ENCODE data around the gene ZNF511.

Gene ZNF511

GRCh38 chr10:133272301-133272963 lies 36.3 kb upstream of the ZNF511 start:
- H2BK5ac ChIP-seq (ENCODE audit: low read length), result no peak overlapping the region
- no peak overlapping the region for H2BK15ac ChIP-seq (replicated peaks; ENCODE audit: low read depth)
- H2BK120ac ChIP-seq (ENCODE audit: low read depth, low read length), result no peak overlapping the region
- no peak overlapping the region for H2AK5ac ChIP-seq (ENCODE audit: low read length)
- no peaks in the 10 kb centered on the region for H3K79me1 ChIP-seq (ENCODE audit: low read length)
- no peaks in the 10 kb centered on the region for H3K4me1 ChIP-seq (ENCODE audit: control insufficient read depth, low read depth, low read length)
- WGBS (ENCODE audit: extremely low coverage, insufficient coverage, low lambda C conversion rate), result no CpG with 5 or more reads among the region's 29 CpGs
- H3K56ac ChIP-seq (ENCODE audit: low read length), result no peak overlapping the region
- no peak overlapping the region for H3K4me2 ChIP-seq (ENCODE audit: low read length)
- no peak overlapping the region for H3K9ac ChIP-seq (ENCODE audit: low read length)
- H3K4ac ChIP-seq (ENCODE audit: low read depth, low read length), result no peak overlapping the region
- H4K8ac ChIP-seq (ENCODE audit: low read depth, low read length), result no peak overlapping the region
- H3K23ac ChIP-seq (ENCODE audit: low read length), result no peak overlapping the region
- no peaks in the 10 kb centered on the region for H3K36me3 ChIP-seq (ENCODE audit: control insufficient read depth, insufficient read depth, low read length)
- H3K27ac ChIP-seq (ENCODE audit: low read depth, low read length), result no peak overlapping the region
- H3K79me2 ChIP-seq (ENCODE audit: control insufficient read depth, insufficient read depth, low read length), result no peaks in the 10 kb centered on the region
- H4K5ac ChIP-seq (ENCODE audit: low read length), result no peak overlapping the region
- no peak overlapping the region for H3K18ac ChIP-seq (ENCODE audit: low read length)
- no peak overlapping the region for H3K4me3 ChIP-seq (ENCODE audit: low read length)
- no peak for DNase-seq
- H3K27me3 ChIP-seq (ENCODE audit: insufficient read depth, low read length, poor library complexity), result no peaks in the 10 kb centered on the region

- no peak overlapping the region for H3K4ac ChIP-seq (ENCODE audit: low read depth, low read length)
- H2BK5ac ChIP-seq (ENCODE audit: low read length), result no peak overlapping the region
- no peaks in the 10 kb centered on the region for H3K79me2 ChIP-seq (ENCODE audit: control insufficient read depth, insufficient read depth, low read length)
- no peaks in the 10 kb centered on the region for H3K36me3 ChIP-seq (ENCODE audit: control insufficient read depth, insufficient read depth, low read length)
- no peak for DNase-seq
- no peak overlapping the region for H2BK15ac ChIP-seq (replicated peaks; ENCODE audit: low read depth)
- H3K27me3 ChIP-seq (ENCODE audit: insufficient read depth, low read length, poor library complexity), result no peaks in the 10 kb centered on the region
- no peak overlapping the region for H2BK120ac ChIP-seq (ENCODE audit: low read depth, low read length)
- H3K23ac ChIP-seq (ENCODE audit: low read length), result no peak overlapping the region
- H3K4me3 ChIP-seq (ENCODE audit: low read length), result no peak overlapping the region
- H3K79me1 ChIP-seq (ENCODE audit: low read length), result no peaks in the 10 kb centered on the region
- H3K56ac ChIP-seq (ENCODE audit: low read length), result no peak overlapping the region
- H3K27ac ChIP-seq (ENCODE audit: low read depth, low read length), result no peak overlapping the region
- no peaks in the 10 kb centered on the region for H3K4me1 ChIP-seq (ENCODE audit: control insufficient read depth, low read depth, low read length)
- no peak overlapping the region for H3K9ac ChIP-seq (ENCODE audit: low read length)
- no peak overlapping the region for H4K8ac ChIP-seq (ENCODE audit: low read depth, low read length)
- no peak overlapping the region for H3K18ac ChIP-seq (ENCODE audit: low read length)
- H2AK5ac ChIP-seq (ENCODE audit: low read length), result no peak overlapping the region
- no CpG with 5 or more reads among the region's 25 CpGs for WGBS (ENCODE audit: extremely low coverage, insufficient coverage, low lambda C conversion rate)
- H3K4me2 ChIP-seq (ENCODE audit: low read length), result no peak overlapping the region
- H4K5ac ChIP-seq (ENCODE audit: low read length), result no peak overlapping the region
Measured at GRCh38 chr10:133272964-133273420, 35.7 kb upstream of the ZNF511 start.

- no CpG with 5 or more reads among the region's 28 CpGs for WGBS (ENCODE audit: extremely low coverage, insufficient coverage, low lambda C conversion rate)
Measured at GRCh38 chr10:133273534-133274143, 35.1 kb upstream of the ZNF511 start.

DNA sequence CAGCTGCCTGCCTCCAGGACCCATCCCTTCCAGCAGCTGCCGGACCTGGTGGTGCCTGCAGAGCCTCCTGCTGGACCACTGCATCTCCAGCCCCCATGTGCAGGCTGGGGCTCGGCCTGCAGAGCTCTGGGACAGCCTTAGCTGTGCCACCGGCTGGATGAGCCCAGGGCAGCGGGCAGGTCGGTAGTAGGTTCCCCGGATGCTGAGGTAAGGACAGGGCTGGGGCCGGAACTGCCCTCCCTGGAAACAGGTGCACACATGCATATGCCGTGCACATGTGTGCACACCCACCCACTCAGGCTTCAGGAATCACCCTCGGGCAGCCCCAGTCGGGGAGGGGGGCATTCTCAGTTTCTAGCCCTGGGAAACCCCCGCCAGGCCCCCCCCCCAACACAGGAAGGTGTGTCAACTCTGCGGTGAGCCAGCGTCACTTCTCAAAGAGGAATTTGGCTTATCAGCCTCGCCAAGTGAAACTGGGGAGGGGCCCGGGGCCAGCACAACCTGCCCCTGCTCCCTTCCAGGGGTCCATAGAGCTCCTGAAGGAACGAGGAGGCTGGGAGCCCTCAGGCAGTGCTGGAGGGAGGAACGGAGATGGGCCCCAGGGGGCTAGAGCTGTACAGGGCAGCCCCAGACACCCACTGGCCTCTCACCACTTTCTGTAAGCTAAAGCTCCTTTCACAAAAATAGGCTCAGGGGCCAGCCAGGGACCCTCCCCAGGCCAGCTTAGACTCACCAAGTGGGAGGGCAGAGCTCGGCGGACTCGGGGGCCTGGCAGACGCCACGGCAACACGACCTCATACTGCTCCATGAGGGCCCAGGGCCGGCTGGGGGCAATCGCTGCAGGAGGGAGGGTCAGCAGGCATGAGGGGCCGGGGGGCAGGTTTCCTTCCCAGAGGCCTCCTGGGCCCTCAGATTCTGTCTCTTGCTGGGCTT lies 33.7 kb upstream of the ZNF511 start:
- Histone ChIP-seq H3K56ac (ENCODE audit: low read length) (no peak overlapping the region), H3K27ac (ENCODE audit: low read depth, low read length) (no peak overlapping the region), H2BK15ac (replicated peaks; ENCODE audit: low read depth) (no peak overlapping the region), H3K4me1 (ENCODE audit: control insufficient read depth, low read depth, low read length) (no peaks in the 10 kb centered on the region), H2BK5ac (ENCODE audit: low read length) (no peak overlapping the region), H4K8ac (ENCODE audit: low read depth, low read length) (no peak overlapping the region), H4K5ac (ENCODE audit: low read length) (no peak overlapping the region), H3K4me2 (ENCODE audit: low read length) (no peak overlapping the region), H3K27me3 (ENCODE audit: insufficient read depth, low read length, poor library complexity) (no peaks in the 10 kb centered on the region), H3K4ac (ENCODE audit: low read depth, low read length) (no peak overlapping the region), H3K79me1 (ENCODE audit: low read length) (no peaks in the 10 kb centered on the region), H2AK5ac (ENCODE audit: low read length) (no peak overlapping the region), H3K18ac (ENCODE audit: low read length) (no peak overlapping the region), H3K79me2 (ENCODE audit: control insufficient read depth, insufficient read depth, low read length) (no peaks in the 10 kb centered on the region), H2BK120ac (ENCODE audit: low read depth, low read length) (no peak overlapping the region), H3K9ac (ENCODE audit: low read length) (no peak overlapping the region), H3K23ac (ENCODE audit: low read length) (no peak overlapping the region), H3K36me3 (ENCODE audit: control insufficient read depth, insufficient read depth, low read length) (no peaks in the 10 kb centered on the region), H3K4me3 (ENCODE audit: low read length) (no peak overlapping the region)
- WGBS (ENCODE audit: extremely low coverage, insufficient coverage, low lambda C conversion rate), result no CpG with 5 or more reads among the region's 26 CpGs
- DNase-seq, result no peak

More at GRCh38 chr10:133273534-133274143, 35.1 kb upstream of the ZNF511 start:
- no peak overlapping the region for H2AK5ac ChIP-seq (ENCODE audit: low read length)
- no peak overlapping the region for H3K27ac ChIP-seq (ENCODE audit: low read depth, low read length)
- H2BK5ac ChIP-seq (ENCODE audit: low read length), result no peak overlapping the region
- H3K79me1 ChIP-seq (ENCODE audit: low read length), result no peaks in the 10 kb centered on the region
- H3K9ac ChIP-seq (ENCODE audit: low read length), result no peak overlapping the region
- H3K4me1 ChIP-seq (ENCODE audit: control insufficient read depth, low read depth, low read length), result no peaks in the 10 kb centered on the region
- H2BK15ac ChIP-seq (replicated peaks; ENCODE audit: low read depth), result no peak overlapping the region
- H3K23ac ChIP-seq (ENCODE audit: low read length), result no peak overlapping the region
- no peak for DNase-seq
- no peaks in the 10 kb centered on the region for H3K36me3 ChIP-seq (ENCODE audit: control insufficient read depth, insufficient read depth, low read length)
- H3K18ac ChIP-seq (ENCODE audit: low read length), result no peak overlapping the region
- no peak overlapping the region for H4K8ac ChIP-seq (ENCODE audit: low read depth, low read length)
- H4K5ac ChIP-seq (ENCODE audit: low read length), result no peak overlapping the region
- no peaks in the 10 kb centered on the region for H3K79me2 ChIP-seq (ENCODE audit: control insufficient read depth, insufficient read depth, low read length)
- no peak overlapping the region for H3K4me2 ChIP-seq (ENCODE audit: low read length)
- H3K4ac ChIP-seq (ENCODE audit: low read depth, low read length), result no peak overlapping the region
- H2BK120ac ChIP-seq (ENCODE audit: low read depth, low read length), result no peak overlapping the region
- no peak overlapping the region for H3K4me3 ChIP-seq (ENCODE audit: low read length)
- no peak overlapping the region for H3K56ac ChIP-seq (ENCODE audit: low read length)
- no peaks in the 10 kb centered on the region for H3K27me3 ChIP-seq (ENCODE audit: insufficient read depth, low read length, poor library complexity)

DNA sequence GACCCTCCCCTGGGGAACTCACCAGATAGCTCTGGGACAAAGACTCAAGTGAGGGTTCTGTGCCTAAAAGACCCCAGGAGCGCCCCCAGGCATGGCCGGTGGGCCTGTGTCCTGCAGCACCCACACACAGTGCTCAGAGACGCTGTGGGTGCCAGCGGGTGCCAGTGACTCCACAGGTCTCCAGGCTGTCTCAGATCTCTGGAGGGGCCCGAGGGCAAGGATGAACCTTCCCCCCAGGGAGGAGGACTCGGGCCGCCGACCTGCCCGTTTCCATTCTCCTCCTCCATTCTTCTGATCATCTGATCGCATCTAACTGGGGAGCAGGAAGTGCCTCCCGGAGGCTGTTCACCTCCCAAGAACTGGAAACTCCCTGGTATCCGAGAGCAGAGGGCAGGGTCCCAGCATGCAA lies 33.0 kb upstream of the ZNF511 start:
- H3K27me3 ChIP-seq (ENCODE audit: insufficient read depth, low read length, poor library complexity), result no peaks in the 10 kb centered on the region
- no peak overlapping the region for H3K9ac ChIP-seq (ENCODE audit: low read length)
- H3K4me1 ChIP-seq (ENCODE audit: control insufficient read depth, low read depth, low read length), result no peaks in the 10 kb centered on the region
- no peak overlapping the region for H2BK15ac ChIP-seq (replicated peaks; ENCODE audit: low read depth)
- no peak overlapping the region for H3K18ac ChIP-seq (ENCODE audit: low read length)
- no peak overlapping the region for H2BK5ac ChIP-seq (ENCODE audit: low read length)
- no peak overlapping the region for H3K4me3 ChIP-seq (ENCODE audit: low read length)
- no peak overlapping the region for H3K4ac ChIP-seq (ENCODE audit: low read depth, low read length)
- no peak overlapping the region for H4K8ac ChIP-seq (ENCODE audit: low read depth, low read length)
- no peaks in the 10 kb centered on the region for H3K36me3 ChIP-seq (ENCODE audit: control insufficient read depth, insufficient read depth, low read length)
- no peak overlapping the region for H2AK5ac ChIP-seq (ENCODE audit: low read length)
- H3K79me2 ChIP-seq (ENCODE audit: control insufficient read depth, insufficient read depth, low read length), result no peaks in the 10 kb centered on the region
- H2BK120ac ChIP-seq (ENCODE audit: low read depth, low read length), result no peak overlapping the region
- no CpG with 5 or more reads among the region's 12 CpGs for WGBS (ENCODE audit: extremely low coverage, insufficient coverage, low lambda C conversion rate)
- H3K56ac ChIP-seq (ENCODE audit: low read length), result no peak overlapping the region
- no peak overlapping the region for H3K4me2 ChIP-seq (ENCODE audit: low read length)
- H3K27ac ChIP-seq (ENCODE audit: low read depth, low read length), result no peak overlapping the region
- no peak overlapping the region for H4K5ac ChIP-seq (ENCODE audit: low read length)
- H3K79me1 ChIP-seq (ENCODE audit: low read length), result no peaks in the 10 kb centered on the region
- H3K23ac ChIP-seq (ENCODE audit: low read length), result no peak overlapping the region
- DNase-seq, result no peak
